Heart right ventricle (tissue), 16 donors: ENCODE results near the gene VSTM4. TPM values are rescaled to one million over a fixed set of nuclear protein-coding genes. Genes with fewer than 3 reads are reported as not detected.

Experiments used
- ATAC-seq, 8 donors: fragments of 200-7000 bp; cut with Tn5 transposase; one replicate each; pipeline ENCODE4 v1.9.1; 2020; ENCODE audit warnings: mild to moderate bottlenecking in 8 of 8, moderate library complexity in 8 of 8, moderate number of reproducible peaks in 1 of 8
- DNase-seq, 2 donors: peaks; one replicate each; pipeline ENCODE4 v3.0.0-alpha.2; 2020
- H3K27ac ChIP-seq, 10 donors: fragments of 200-600 bp; sonication (generic) in 2 of 10; one replicate each; pipeline versions ENCODE4 v1.5.0 to v1.8.0; 2020 to 2022; ENCODE audit warnings: mild to moderate bottlenecking in 3 of 10
- H3K27me3 ChIP-seq, 7 donors: fragments of 200-600 bp; one replicate each; pipeline ENCODE4 v1.8.0; 2021 to 2022; ENCODE audit warnings: mild to moderate bottlenecking in 2 of 7
- H3K36me3 ChIP-seq, 9 donors: fragments of 200-600 bp; sonication (generic) in 1 of 9; one replicate each; pipeline versions ENCODE4 v1.5.0 to v1.8.0; 2020 to 2022; ENCODE audit warnings: mild to moderate bottlenecking in 2 of 9
- H3K4me1 ChIP-seq, 9 donors: fragments of 200-600 bp; sonication (generic) in 1 of 9; one replicate each; pipeline versions ENCODE4 v1.5.0 to v1.8.0; 2020 to 2022; ENCODE audit warnings: mild to moderate bottlenecking in 4 of 9
- H3K4me3 ChIP-seq, 10 donors: fragments of 200-600 bp; sonication (generic) in 2 of 10; one replicate each; pipeline versions ENCODE4 v1.5.0 to v1.8.0; 2020 to 2022; ENCODE audit warnings: mild to moderate bottlenecking in 7 of 10, moderate library complexity in 2 of 10
- H3K9me3 ChIP-seq, 11 donors: fragments of 200-600 bp in 10 of 11; sonication (generic) in 2 of 11; one replicate each; pipeline versions ENCODE4 v1.5.0 to v1.8.0; 2013 to 2022; ENCODE audit warnings: mild to moderate bottlenecking in 2 of 11, control low read depth in 1 of 11, moderate library complexity in 1 of 11
- WGBS, 2 donors: extraction: QIAGEN DNeasy Blood & Tissue Kit; methylation state at CpG; one replicate each; pipeline ENCODE4 v1.1.7; 2013; ENCODE audit warnings: inconsistent platforms in 1 of 2; 5-methylcytosine and 5-hydroxymethylcytosine counted together
- intact Hi-C, 10 donors: fragments of 100-400 bp; cut with DNase I; formaldehyde crosslinking; loops; one replicate each; pipeline versions ENCODE4 v1.11.1 to v1.14.2; 2022
- polyA plus RNA-seq, 2 donors: library from polyadenylated mRNA; stranded (reverse); fragments of 200-250 nt; gene quantifications; one replicate each; pipeline ENCODE4 v1.2.3, GENCODE V29; 2013
- total RNA-seq, 10 donors: library from RNA; stranded (reverse); fragmentation: NEBNext Ultra II Directional in 3 of 10; extraction: Animal tissue kit (Norgen Biotek cat#: 25700) in 3 of 10; gene quantifications; one replicate each; pipeline versions ENCODE4 v1.2.1 to v1.2.4, GENCODE V29; 2021 to 2023
- TF ChIP-seq, protein P1 (sequence below), 9 donors: fragments of 200-600 bp; sonication (generic) in 2 of 9; IDR thresholded peaks; one replicate each; pipeline versions ENCODE4 v1.5.0 to v1.8.0; 2021 to 2022; ENCODE audit warnings: antibody characterized with exemption in 9 of 9, mild to moderate bottlenecking in 5 of 9, moderate library complexity in 1 of 9
- donor health status: Arrhythmogenic right ventricular cardiomyopathy.
- donor health status: ischemic (EF 13 %, LVEDD 7.1; RV severe dilation, severe dysfunction).
- donor health status: healthy with polysubstance abuse.
- donor health status: DM: no; HTN: yes; CAD: no.
- donor health status: DM: no; HTN: no; CAD: no.
- donor health status: ischemic (EF 25% LVEDD 6.9; RV normal size, moderate dysfunction).
- donor health status: ischemic (EF 25% LVEDD 5.7; RV mildly dilated, moderate dysfunction).
- donor health status: healthy.
- donor health status: DM: yes; HTN: yes; CAD: no.
- donor health status: Ischemic cardiomyopathy.
- donor health status: ischemic (EF 35%, LVEDD 5.7; RV mildly dilated, moderate dysfunction).
- donor health status: nonischemic (EF 11% LVEDD 7.7; RV severe dilation, severe dysfunction).
- donor health status: DM: yes; HTN: yes; CAD: no.
- donor health status: PGD.
- donor health status: ischemic (EF 29% LVEDD 5.4; RV normal size, mild dysfunction).
- donor health status: nonischemic (EF 23%, LVEDD 6.1; RV moderate dilation, normal function).

VSTM4 gene
- total and polyA plus RNA-seq, 12 donors, result 5.0 to 26.7 (median 16.3) TPM

DNA sequence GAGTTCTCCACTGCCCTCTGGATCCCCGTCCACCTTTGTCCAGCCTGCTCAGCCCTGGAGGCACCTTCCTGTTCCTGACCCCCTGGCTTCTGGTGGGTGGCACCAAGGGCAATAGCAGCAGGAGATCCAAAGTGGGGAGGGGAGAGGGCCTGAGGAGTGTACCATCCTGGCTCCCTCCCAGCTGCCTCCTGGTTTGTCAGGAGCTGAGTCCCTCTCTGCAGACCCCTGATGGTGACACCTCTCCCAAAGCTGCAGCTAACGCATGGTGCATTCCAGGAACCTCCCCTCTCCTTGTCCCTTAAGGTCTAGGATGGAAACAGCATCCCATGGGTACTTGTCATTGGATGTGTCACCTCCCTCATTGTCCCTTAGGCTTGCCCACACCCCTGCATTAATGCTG is 39.6 kb downstream of the VSTM4 start:
- ATAC-seq (no peak), DNase-seq (no peak)
- intact Hi-C loops, result no loop called here
- Histone ChIP-seq H3K4me1 (peaks cover 5 to 50% (median 44%) of the 10 kb centered on the region in 9 donors), H3K36me3 (peaks cover 0 to 58% (median 6%) of the 10 kb centered on the region in 9 donors), H3K27me3 (no peaks in the 10 kb centered on the region), H3K4me3 (no peak overlapping the region), H3K27ac (no peak overlapping the region), H3K9me3 (no peaks in the 10 kb centered on the region)
- TF ChIP-seq, protein P1, sequence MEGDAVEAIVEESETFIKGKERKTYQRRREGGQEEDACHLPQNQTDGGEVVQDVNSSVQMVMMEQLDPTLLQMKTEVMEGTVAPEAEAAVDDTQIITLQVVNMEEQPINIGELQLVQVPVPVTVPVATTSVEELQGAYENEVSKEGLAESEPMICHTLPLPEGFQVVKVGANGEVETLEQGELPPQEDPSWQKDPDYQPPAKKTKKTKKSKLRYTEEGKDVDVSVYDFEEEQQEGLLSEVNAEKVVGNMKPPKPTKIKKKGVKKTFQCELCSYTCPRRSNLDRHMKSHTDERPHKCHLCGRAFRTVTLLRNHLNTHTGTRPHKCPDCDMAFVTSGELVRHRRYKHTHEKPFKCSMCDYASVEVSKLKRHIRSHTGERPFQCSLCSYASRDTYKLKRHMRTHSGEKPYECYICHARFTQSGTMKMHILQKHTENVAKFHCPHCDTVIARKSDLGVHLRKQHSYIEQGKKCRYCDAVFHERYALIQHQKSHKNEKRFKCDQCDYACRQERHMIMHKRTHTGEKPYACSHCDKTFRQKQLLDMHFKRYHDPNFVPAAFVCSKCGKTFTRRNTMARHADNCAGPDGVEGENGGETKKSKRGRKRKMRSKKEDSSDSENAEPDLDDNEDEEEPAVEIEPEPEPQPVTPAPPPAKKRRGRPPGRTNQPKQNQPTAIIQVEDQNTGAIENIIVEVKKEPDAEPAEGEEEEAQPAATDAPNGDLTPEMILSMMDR (IDR thresholded peaks at IDR 0.05), result no peak
- WGBS, 2 donors, result 91 to 100% methylated on average over 2 of the region's 2 CpGs

DNA sequence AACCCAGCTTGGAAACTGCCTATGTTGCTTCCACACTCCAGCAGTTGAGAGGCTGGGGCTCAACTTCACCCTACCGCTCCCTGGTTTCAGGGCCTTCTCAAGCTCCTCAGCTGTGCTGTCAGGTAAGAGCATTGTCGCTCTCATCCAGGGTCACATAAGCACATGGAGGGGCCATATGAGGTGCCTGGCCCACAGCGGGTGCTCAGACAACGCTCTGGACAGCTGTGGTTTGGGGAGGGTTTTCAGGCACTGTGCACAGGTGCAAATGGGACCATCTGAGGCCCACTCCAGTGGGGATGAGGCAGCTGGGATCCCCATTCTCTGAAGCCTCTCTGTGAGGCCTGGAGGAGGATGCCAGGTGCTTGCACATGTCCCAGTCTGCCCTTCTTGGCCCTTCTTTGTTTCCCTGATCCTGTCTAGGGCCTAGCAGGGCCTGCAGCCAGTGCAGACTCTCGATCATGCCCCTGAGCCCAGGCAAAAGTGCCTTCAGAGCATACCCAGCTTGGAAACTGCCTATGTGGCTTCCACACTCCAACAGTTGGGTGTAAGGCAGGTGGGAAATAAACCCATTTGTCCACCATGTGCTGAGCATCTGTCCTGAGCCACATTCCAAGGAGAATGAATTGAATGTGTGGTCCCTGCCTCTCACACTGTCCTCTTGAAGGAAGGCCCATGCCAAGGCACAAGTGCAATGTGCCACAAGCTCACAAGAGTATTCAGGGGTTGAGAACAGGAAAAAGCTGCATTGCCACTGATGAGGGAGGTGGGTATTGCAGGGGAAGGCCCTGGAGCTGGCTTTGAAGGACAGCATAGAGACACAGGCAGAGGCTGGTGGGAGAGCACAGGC is 40.3 kb downstream of the VSTM4 start:
- Histone ChIP-seq H3K27me3 (no peaks in the 10 kb centered on the region), H3K4me1 (peaks cover 0 to 48% (median 42%) of the 10 kb centered on the region in 9 donors), H3K4me3 (no peak overlapping the region), H3K36me3 (peaks cover 0 to 58% (median 6%) of the 10 kb centered on the region in 9 donors), H3K27ac (no peak overlapping the region), H3K9me3 (no peaks in the 10 kb centered on the region)
- intact Hi-C loops, result no loop called here
- no peak for ATAC-seq
- 95 to 98% methylated on average over 5 of the region's 5 CpGs for WGBS, 2 donors
- no peak for DNase-seq
- TF ChIP-seq, protein P1 (IDR thresholded peaks at IDR 0.05), result no peak

- Histone ChIP-seq H3K27me3 (no peaks in the 10 kb centered on the region), H3K36me3 (peaks cover 0 to 58% (median 6%) of the 10 kb centered on the region in 9 donors), H3K4me1 (peaks cover 0 to 40% (median 27%) of the 10 kb centered on the region in 9 donors), H3K27ac (no peak overlapping the region), H3K4me3 (no peak overlapping the region), H3K9me3 (no peaks in the 10 kb centered on the region)
- TF ChIP-seq, protein P1 (IDR thresholded peaks at IDR 0.05), result no peak
- WGBS, 2 donors, result 89 to 96% methylated on average over 4 of the region's 4 CpGs
- intact Hi-C loops, result no loop called here
- DNase-seq (no peak), ATAC-seq (no peak)
These were observed 43.0 kb downstream of the VSTM4 start for GRCh38 chr10:49072166-49072885.

- Histone ChIP-seq H3K4me3 (no peak overlapping the region), H3K27ac (peak overlapping the region in 8 of 10 donors; percentile 14 to 69 (median 50)), H3K27me3 (no peaks in the 10 kb centered on the region), H3K36me3 (peaks cover 0 to 49% (median under 1%) of the 10 kb centered on the region in 9 donors), H3K4me1 (peaks cover 0 to 32% (median 24%) of the 10 kb centered on the region in 9 donors), H3K9me3 (no peaks in the 10 kb centered on the region)
- intact Hi-C loops, result no loop called here
- TF ChIP-seq, protein P1 (IDR thresholded peaks at IDR 0.05), result no peak
- WGBS, 2 donors, result 53 to 58% methylated on average over 7 of the region's 7 CpGs
- ATAC-seq (peak in 7 of 8 donors; percentile 15 to 65 (median 49)), DNase-seq (no peak)
These were observed 44.1 kb downstream of the VSTM4 start for GRCh38 chr10:49071160-49071761.
